Thyroid gland (tissue), 4 donors: ENCODE results near the gene RALB.

Source experiments
- CTCF ChIP-seq, 6 experiments: fragments of 200-600 bp in 3 of 6; fragments of 450-650 bp in 3 of 6; sonication (generic) in 3 of 6; IDR thresholded peaks; one replicate each; pipeline ENCODE4 v1.5.1; 2016 to 2019; ENCODE audit warnings: antibody characterized with exemption in 6 of 6, mild to moderate bottlenecking in 2 of 6, inconsistent platforms in 1 of 6, moderate library complexity in 1 of 6
- POLR2A ChIP-seq, 2 donors: fragments of 450-650 bp; IDR thresholded peaks; one replicate each; pipeline ENCODE4 v1.6.1; 2017; ENCODE audit warnings: antibody characterized with exemption in 2 of 2, mild to moderate bottlenecking in 2 of 2, moderate library complexity in 1 of 2

GRCh38 chr2:120321721-120322284, 69.2 kb downstream of the RALB start:
- TF ChIP-seq CTCF (IDR thresholded peaks at IDR 0.05) (no peak), POLR2A (IDR thresholded peaks at IDR 0.05) (no peak)
